Stimulated activated naive CD4-positive, alpha-beta T cell treated with Interleukin-2 at 50 U/mL for 16 hours (primary cell): ENCODE results near the gene BEST3.

Source experiments
- DNase-seq: peaks from one replicate; lab custom pipeline; 2025; lab: John Stamatoyannopoulos, UW

BEST3 gene

GRCh38 chr12:69698769-69699540 is at the start of gene BEST3:
Gene BEST3, minus strand, starts transcription at chr12:69699303. Its CDS starts 1,505 bp downstream, at chr12:69697798.
- DNase-seq: no peak

GRCh38 chr12:69744109-69744508 is 45.0 kb upstream of the BEST3 start:
- DNase-seq: no peak

GRCh38 chr12:69739287-69740191 is 40.4 kb upstream of the BEST3 start:
- peak; percentile 60 for DNase-seq

DNA sequence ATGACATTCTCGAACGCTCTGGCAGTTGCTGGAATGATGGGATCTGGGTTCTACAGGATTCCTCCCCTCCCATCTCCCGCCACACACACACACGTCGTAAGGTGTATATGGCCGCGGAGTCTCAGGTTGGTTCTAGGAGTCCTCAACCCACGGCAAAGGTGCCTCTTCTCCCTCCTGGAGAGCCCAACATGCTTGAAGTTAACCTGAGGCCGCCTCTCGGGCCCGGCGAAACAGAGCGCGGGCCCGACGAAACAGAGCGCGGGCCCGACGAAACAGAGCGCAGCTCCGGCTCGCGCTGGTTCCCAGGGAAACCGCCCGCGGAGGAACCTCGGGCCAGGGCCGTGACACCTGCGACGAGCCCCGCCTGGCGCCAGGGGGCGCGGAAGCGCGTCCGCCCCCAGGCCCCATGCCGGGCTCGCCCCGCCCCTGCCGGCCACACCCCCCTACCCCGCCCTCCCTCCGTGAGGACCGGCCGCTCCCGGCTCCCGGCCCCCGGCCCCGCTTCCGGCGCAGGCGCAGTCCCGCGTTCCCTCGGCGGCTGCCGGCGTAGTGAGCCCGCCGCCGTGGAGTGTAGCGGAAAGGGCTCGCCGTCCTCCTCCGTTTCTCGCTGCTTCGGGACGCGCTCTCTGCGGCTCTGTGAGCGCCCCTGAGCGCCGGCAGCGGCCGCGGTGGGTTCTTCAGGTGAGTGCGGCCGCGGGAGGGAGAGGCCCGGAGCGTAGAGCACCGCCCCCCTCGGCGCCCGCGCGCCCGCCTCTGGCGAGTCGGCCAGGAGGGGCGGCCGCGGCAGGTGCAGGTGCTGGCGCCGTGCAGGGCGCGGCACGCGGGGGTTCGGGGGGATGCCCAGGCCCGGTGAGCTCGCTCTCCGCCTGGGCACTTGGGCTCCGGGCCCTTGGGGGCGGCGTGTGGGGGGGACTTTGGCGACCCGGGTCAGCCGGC is 39.5 kb upstream of the BEST3 start, which contains the start of gene RAB3IP:
RAB3IP (plus strand) TSS at position 510 of the 936 bp plus-strand sequence. CDS start 16,549 bp downstream, outside the sequence.
- peak; percentile 94 for DNase-seq

- DNase-seq: no peak
These were observed 34.5 kb upstream of the BEST3 start for GRCh38 chr12:69733638-69734037.

DNA sequence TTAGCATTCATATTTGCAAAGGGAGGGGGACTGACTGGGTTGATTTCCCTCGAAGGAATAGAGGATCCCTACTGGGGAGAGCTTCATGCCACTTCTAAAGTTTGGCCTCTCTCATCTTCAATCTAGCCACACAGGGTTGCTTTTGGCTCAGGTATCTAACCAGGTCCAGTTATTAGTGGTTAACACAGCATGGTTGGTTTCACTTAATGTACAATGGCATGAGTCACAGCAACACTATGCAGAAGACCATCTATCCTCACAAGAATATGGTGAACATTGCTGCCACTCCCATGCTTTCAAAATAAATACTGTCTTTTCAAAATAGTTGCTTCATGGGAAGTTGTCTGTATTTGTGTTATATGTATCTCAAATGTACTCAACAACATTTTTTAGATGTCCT is 33.0 kb upstream of the BEST3 start:
- DNase-seq: no peak

DNA sequence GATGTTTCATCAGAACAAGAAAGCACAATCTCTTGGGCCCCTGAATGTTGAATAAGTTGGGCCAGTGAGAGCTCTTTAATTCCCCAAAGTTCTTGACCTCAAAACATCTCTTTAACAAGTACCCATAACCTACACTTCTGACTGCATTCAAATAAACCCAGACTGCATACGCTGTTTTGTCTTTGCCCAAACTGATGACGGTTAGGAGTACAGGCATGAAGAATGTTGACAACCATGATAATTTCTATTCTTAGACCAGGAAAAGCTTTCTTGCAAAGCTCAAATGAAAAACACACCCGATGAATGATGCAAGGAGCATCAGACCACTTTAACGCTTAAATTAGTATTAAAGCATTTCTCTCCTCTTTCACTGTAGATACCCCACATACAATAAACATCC is 27.8 kb upstream of the BEST3 start:
- DNase-seq: no peak

DNA sequence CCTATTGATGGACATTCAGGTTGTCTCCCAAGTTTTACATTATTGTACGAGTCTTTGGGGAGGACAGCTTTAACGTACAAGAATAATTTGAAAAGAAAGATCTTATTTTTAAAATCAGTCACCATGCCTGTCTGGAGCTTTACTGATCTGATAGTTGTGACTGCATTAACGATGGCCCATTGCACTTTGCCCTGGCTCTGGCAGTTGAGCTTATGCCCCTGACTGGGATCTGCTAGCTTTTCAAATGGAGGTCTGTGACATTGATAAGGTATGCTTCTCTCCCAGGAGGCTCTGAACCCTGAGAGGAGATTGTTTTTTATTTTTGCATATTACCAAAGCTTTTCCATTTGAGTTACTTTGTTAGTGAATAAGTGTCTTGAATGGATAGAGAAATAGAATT is 21.6 kb upstream of the BEST3 start:
- DNase-seq: no peak

DNA sequence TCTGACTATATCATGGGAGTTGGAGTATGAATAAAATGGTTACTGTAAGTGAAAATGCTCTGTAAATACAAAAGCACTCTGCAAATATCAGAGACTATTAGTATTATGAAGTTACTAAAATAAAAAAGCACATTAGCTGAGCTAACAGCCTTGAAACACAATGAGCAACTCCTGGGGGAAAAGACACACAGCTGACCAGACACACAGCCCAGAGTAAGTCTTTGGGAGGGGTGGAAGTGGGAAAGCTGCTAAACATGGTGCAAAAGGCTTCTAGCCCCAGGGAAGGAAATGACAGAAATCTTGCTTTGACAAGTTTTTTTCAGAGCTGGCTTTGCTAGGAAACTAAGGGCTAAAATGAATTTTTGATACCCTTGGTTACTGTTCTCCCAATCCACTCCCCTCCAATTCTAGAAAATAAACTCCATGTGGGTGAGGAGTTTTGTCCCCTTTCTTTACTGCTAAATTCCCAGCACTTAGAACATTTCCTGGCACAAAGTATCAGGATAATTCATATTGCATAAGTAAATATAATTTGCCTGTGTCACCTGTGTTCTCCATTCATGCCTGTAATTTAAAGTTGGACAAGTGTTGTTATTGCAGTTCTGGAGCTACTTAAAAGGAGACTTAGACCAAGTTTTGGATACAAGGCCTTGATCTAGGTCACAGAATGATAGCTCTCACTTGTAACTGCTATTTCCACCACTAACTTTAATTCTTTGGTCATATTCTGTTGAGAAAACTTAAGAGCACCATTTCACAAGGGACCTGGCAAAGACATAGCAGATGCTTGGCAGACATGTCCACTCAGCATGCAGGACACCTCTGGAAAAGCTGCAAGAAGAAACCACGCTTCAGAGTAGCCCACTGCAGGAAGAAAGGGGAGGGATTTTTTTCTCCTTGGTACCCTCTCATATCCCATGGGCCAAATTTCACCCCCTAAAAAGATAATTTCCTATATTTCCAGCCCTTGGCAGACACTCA is 20.5 kb upstream of the BEST3 start:
- DNase-seq: no peak

- no peak for DNase-seq
These were observed 15.4 kb upstream of the BEST3 start for GRCh38 chr12:69714542-69714941.

GRCh38 chr12:69712826-69713225 is 13.7 kb upstream of the BEST3 start:
- no peak for DNase-seq

GRCh38 chr12:69708649-69709048 is 9.5 kb upstream of the BEST3 start:
- DNase-seq: no peak

GRCh38 chr12:69704357-69704756 is 5.3 kb upstream of the BEST3 start:
- DNase-seq: no peak

DNA sequence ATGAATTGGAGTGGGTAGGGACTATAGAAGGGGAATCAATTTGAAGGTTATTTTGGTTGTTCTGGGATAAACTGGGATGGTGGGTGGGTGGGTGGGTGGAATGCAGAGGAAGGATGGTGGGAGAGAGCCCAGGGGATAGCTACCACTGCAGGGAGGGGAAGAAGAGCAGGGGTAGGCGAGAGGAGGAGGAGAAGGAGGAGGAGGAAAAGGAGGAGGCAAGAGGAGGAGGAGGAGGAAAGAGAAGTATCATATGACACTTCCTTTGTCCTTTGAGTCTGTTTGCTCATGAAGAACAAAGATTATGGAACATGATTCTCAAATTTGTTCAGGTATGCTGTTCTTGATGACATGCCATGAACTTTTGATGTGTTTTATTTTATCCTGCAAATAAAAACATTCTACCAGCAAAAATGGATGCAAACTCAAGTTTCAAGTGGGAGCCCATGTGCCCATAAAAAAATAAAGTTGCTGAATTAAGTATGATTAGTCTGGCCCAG is 4.1 kb upstream of the BEST3 start:
- no peak for DNase-seq

DNA sequence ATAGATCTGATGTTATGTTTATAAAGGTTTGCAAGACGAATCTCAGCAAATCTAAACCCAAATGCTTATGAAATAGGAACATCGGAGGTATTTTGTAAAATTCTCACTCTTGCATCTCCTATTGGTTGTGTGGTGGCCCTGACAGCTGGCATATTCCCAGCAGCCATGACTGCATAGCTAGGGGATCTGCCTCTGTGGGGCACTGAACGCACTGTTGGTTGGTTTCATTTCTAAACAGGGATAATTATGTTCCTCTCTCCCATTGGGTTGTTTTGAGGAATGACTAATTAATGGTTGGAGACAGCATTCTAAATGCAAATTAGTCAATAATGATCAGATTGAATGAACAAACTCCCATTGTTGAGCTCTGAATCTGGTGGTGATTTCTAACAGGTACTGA is 2.7 kb upstream of the BEST3 start:
- DNase-seq: no peak

DNA sequence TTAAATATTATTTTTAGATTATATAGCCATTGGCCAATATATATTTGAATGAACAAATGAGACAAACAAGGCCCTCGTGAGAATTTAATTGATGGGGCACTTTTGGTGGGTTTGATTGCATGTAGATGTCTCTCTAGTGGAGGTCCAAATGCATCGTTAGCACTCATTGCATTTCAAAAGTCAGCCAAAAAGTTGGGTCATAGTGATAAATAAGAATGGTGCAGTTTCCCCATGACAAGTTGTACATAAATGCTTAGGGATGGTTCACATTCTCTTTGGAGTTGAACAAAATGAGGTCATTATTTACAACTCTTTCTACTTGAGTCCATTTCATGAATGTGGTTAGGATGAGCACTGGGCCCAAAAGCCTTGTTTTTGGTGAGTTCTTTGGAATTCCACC is 1.0 kb downstream of the BEST3 start:
- DNase-seq: no peak

GRCh38 chr12:69694123-69694522 is 5.0 kb downstream of the BEST3 start:
- no peak for DNase-seq

DNA sequence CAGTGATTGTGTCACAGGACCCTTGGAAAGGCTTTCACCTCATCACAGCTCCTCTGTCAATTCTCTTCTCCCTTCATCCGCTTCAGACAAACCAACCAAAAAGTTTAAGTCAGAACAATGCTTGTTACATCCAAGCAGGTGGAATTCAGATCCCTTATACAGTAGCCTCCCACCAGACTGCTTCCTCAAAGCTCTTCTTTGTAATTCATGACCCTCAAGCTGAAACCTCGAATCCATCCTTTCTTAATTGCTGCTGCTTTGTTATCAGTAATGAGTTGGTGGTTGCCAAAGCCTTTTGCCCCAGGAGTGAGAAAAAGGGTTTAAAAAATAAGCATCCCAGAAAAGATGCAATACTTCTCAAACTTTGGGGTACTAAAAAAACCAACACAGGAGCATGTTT is 9.5 kb downstream of the BEST3 start:
- no peak for DNase-seq

DNA sequence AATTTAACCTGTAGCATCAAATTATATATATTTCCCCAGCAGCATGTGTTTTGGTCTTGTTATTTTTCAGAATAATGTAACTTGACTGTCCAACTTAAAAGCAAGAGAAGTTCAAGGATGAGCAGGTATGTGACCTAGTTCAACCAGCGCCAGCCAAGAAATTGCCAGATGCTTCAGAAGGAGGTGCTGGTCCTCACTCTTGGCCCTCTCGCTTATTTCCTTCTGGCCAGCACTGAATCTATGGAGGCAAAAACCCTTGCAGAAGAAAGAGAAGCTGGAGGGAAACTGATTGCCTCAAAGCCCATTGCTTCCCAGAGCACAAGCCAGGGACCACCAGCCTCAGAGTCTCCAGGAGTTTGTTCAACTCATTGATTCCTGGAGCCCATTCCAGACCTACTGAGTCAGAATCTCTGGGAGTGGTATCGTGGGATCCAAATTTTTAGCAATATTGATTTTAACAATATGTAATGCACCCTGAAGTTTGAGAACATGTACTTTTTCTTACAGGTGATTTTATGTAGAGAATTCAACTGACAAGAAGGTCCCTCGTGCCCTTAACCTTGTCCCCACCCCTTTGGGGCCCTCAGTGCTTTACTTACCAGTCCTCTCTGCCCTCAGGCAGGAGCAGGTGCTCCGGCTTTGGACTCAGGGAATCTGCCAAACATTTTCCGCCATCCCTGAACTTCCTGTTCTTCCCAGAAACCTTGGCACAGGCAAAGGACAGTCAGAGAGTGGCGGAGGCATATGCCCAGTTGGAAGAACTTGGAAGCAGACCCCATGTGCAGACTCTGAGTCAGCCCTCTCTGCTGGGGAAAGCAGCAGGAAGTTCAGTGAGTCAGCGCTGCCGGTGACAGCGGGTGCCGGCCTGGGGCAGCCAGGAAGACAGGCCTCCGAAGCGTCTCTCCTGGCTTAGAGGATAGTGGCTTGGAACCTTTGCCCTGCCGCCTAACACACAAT is 10.4 kb downstream of the BEST3 start:
- no peak for DNase-seq
